Left forelimb (tissue), 1 donor: ENCODE measurements around the gene FBH1.

Experiments used
- DNase-seq: peaks from one replicate; pipeline ENCODE4 v3.0.0-alpha.2; 2018; ENCODE audit warnings: low spot score

The FBH1 gene

GRCh38 chr10:5977471-5978229 is 87.6 kb downstream of the FBH1 start, which contains the start of gene IL15RA:
Gene IL15RA (minus strand): TSS chr10:5977543. CDS start chr10:5977492, 51 bp downstream.
- DNase-seq: peak; percentile 76

GRCh38 chr10:5978230-5978489 is 88.1 kb downstream of the FBH1 start:
- DNase-seq: no peak

GRCh38 chr10:5981529-5981928 is 91.5 kb downstream of the FBH1 start:
- no peak for DNase-seq

- no peak for DNase-seq
Measured at GRCh38 chr10:5983774-5984173, 93.7 kb downstream of the FBH1 start.

GRCh38 chr10:5985029-5985428 is 95.0 kb downstream of the FBH1 start:
- no peak for DNase-seq
